IPS-NIHi7 (cell line): ENCODE data around the gene AKT1S1.
A peak's percentile ranks its signal among the peaks of the same experiment; 100 is the strongest.

Experiments
- DNase-seq: peaks from one replicate; pipeline ENCODE4 v3.0.0; 2012; ENCODE audit warnings: mixed read lengths; ENCODE audit errors: extremely low spot score

Gene AKT1S1

DNA sequence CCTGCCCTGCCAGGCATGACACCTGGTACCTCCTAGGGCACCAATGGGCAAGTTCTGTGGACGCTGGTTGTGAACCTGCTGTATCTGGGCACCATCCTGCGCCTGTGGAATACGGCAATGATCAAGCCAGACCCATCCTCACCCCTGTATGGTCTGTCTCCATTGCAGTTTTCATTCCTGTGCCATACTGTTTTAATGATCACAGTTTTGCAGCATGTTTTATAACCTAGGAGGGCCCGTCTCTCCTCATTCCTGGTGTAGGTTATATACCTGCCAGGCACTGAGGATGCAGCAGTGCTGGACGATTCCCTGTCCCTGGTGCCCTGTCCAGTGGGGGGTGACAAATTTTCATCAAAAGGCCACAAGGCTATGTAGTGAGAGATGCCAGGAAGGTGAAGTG lies 5.9 kb upstream of the AKT1S1 start:
- no peak for DNase-seq

- no peak for DNase-seq
Observed at GRCh38 chr19:49882643-49883042, 5.5 kb upstream of the AKT1S1 start.

DNA sequence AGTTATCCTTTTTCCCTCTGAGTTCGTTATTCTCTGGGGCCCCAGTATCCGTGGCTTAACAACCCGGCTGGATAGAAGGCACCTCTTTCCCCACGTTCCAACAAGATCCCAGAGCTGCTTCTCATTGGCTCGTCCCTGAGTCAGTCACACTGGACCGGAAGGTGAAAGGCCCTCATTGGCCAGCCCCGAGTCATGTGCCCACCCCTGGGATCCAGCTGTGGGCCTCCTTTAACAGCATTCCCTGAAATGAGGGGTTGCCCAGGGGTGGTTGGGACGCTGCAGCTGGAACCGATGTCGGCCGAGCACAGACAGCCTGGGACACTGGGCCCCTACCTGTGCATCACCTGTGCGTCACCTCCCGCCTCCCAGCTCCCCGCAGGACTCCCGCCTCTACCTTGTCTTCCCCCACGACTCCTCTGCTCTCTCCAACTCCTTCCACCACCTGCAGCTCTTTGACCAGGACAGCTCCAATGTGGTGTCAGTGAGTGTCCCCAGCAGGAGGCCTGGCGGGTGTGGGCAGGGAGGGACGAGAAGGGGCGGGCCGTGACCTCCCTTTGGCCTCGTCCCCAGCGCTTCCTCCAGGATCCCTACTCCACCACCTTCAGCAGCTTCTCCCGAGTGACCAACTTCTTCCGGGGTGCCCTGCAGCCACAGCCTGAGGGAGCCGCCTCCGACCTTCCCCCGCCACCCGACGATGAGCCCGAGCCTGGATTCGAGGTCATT lies 4.7 kb upstream of the AKT1S1 start:
- peak; percentile 67 for DNase-seq

GRCh38 chr19:49881186-49881585 lies 4.0 kb upstream of the AKT1S1 start:
- DNase-seq: no peak

DNA sequence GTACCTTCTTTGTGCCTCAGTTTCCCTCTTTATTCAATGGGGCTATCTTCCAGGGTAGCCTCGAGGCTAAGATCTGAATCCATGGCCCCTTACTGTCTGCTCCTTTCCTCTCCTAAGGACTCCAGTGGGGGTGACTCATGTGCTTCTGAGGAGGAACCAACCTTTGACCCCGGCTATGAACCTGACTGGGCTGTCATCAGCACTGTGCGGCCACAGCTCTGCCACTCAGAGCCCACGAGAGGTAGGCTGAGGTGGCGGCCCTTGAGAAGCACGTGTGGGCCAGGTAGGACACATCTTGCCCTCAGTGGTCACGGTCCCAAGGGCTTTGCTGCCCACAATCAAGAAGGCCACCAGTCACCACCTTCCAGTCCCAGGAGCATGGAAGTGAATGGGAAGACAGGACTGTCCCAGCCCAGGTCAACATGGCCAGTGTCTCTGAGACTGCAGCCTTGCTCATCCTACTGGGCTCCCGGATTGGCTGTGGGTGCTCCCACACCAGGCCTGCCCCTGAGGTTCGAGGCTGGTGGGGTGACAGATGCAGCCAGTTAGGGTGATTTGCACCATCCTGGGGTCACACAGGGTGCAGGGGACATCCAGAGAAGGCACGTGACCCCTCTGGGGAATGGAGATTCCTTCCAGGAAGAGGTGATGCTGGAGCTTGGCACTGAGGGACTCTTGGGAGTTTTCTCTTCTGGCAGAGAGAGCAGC lies 3.2 kb upstream of the AKT1S1 start:
- no peak for DNase-seq

DNA sequence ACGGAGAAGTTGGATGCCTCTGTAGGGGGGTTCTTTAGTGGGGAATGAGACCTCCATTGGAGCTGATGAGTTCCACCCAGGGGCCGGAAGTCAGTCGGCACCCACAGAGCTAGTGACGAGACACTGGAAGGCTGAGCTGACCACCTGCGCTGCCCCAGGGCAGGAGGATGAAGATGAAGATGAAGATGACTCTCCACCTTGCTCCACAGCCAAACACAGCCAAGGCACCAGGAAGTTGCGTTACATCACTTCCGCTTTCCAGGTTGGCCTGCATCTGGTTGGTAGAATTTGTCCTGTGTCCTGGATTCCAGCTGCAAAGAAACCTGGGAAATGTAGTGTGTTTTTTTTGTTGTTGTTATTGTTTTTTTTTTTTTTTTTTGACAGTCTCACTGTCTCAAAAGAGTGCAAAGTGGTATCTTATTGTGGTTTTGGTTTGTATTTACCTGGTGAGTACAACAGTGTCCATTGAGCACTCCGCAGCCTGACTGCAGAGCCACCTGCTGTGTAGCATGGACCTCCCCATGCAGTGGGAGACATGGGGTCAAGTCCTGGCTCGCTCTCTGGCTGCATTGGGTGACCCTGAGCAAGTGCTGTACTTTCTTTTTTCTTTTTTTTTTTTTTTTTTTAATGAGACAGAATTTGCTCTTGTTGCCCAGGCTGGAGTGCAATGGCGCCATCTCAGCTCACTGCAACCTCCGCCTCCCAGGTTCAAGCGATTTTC lies 2.2 kb upstream of the AKT1S1 start:
- DNase-seq: no peak

DNA sequence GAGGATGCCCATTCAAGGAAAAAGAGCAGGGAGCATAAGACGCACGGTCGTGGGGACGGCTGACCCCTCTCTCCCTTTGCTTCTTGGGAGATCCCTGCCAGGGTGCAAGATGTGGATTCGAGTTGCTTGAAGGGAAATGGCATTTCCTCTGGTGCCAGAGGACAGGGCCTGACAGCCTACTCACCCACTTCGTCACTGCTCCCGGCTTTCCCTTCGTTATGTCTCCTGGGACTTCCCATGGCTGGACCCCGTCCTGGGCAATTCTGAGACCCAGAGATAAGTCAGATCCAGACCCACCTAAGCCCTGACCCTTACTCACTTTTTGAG lies 1.6 kb upstream of the AKT1S1 start:
- no peak for DNase-seq

DNA sequence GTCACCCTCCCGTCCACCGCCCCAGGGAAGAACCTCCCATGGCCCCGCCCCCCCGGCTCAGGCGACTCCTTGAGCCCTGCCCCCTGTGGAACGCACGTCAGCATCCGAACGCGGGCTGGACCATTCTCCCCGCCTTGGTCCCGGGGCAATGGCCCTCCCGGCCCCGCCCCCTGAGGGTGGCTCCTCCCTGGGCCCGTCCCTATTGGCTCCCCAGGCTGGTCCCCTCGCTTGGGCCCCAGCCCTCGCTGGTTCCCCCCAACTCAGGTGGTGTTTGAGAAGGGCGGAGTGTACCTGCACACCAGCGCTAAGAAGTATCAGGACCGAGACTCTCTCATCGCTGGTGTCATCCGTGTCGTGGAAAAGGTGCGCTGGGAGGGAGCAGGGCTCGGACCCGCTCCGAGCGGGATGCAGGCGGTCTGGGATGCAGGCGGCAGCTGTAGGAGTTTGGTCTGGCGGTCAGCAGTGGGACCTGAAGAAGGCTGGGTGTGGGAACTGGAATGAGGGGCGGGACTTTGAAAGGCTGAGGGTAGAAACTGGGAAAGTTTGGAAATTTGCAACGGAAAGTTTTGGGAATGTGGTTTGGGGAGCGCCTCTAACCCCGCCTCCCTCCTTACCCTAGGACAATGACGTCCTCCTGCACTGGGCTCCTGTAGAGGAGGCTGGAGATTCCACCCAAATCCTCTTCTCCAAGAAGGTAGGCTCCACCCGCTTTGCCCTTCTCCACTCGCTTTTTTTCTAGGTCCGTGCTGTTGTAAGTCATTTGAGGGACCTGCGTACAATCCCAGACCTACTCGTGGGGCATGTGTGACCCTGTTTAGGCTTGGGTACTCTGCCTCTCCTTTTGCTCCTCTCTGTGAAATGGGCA lies 956 bp upstream of the AKT1S1 start:
- DNase-seq: peak; percentile 97

DNA sequence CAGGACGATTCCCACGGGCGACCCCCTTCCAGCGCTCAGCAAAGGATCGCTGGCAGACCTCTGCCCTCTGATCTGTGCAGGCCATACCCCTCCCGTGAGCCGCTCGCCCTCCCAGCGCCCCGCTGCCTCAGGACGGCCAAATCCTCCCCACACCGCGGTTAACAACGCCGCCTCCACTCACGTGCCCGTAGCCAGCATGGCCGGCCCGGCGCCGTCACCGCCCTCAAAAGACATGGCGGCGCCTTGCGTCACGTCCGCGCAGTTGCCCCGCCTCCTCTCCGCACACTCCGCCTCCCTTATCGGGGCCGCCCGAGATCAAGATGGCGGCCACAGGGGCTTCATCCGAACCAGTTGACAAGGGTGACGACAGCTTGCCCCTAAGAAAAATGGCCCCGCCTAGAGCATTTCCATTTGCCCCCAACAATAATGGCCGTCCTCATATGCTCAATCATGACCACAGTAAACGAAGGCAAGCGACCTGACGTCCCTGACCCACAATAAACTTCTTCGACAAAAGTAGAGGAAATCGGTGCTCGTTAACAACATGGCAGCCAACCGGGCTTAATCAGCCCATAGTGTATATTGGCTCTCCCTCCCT lies 634 bp downstream of the AKT1S1 start:
- peak; percentile 75 for DNase-seq

DNA sequence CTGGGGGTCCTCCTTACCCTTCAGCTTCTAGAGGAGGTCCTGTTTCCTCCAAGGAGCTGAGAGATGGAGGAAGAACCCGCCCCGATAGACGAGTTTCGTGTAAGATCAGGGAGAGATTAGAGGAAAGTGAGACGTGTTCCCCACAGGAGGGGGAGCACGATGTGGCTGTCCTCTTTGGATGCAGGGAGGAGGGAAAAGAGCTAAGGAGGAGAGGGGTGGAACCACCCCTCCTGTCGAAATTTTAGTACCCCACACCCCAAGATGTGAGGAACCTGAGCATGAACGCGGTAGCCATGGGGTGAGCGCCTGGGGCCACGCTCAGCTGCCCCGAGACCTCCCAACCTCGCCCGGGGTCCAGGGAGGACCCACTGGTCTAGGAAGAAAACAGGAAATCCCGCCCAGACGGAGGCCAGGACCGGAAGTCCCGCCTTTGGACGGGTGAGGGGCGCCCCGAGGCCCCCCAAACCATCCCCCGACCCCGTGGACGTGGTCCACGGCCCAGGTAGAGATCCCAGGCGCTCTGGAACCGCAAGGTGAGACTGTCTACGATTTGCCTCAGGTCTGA lies 1.2 kb downstream of the AKT1S1 start:
- no peak for DNase-seq

GRCh38 chr19:49875177-49875576 lies 2.0 kb downstream of the AKT1S1 start:
- no peak for DNase-seq

DNA sequence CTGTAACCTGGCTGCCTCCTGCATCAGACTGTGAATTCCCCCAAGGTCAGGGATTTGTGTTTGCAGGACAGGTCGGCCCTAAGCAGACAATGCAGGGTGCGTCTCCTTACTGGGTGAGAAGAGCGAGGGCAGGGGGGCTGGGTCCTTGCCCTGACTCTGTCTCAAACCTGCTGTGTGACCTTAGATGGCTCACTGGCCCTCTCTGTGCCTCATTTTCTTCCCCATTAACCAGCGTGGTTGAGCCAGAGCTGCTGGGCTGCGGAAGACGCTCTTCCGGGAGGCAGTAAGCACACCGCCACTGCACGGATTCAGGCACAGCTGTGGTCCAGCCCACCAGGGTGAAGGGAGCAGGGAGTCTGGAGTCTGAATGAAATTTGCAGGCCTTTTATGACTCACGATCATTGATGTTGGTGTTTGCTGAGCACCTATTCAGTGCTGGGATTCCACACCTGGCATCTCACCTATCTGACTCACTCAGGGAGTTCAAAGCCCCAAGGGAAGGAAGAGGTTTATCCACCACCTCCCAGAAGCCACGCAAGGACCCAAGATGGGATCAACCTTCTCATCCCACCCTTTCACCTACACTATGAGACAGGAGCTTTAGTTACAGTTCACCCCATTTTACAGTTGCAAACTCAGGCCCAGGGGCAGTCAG lies 2.5 kb downstream of the AKT1S1 start:
- DNase-seq: no peak

GRCh38 chr19:49873834-49874233 lies 3.3 kb downstream of the AKT1S1 start:
- DNase-seq: no peak

DNA sequence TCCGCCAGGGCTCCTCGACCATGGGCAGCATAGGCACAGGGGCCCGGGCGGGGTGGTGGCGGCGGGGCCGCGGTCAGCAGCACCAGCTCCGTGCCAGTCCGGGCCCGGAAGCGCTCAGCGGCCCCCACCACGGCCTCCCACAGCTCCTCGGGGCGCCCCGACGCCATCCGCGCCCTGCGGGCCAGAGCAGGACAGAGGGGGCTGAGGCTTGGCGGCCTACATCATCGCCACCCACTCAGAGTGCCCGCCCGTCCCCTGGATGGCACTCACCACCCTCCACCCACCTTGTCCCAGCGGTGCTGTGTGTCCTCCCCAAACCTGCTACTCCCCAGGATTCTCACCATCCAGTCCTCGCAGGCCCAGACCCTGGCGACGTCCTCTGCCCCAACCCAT lies 4.0 kb downstream of the AKT1S1 start:
- DNase-seq: no peak

GRCh38 chr19:49872245-49873128 lies 4.7 kb downstream of the AKT1S1 start:
- no peak for DNase-seq

- no peak for DNase-seq
Observed at GRCh38 chr19:49871349-49871985, 5.7 kb downstream of the AKT1S1 start.

- no peak for DNase-seq
Observed at GRCh38 chr19:49870309-49870901, 6.8 kb downstream of the AKT1S1 start.

DNA sequence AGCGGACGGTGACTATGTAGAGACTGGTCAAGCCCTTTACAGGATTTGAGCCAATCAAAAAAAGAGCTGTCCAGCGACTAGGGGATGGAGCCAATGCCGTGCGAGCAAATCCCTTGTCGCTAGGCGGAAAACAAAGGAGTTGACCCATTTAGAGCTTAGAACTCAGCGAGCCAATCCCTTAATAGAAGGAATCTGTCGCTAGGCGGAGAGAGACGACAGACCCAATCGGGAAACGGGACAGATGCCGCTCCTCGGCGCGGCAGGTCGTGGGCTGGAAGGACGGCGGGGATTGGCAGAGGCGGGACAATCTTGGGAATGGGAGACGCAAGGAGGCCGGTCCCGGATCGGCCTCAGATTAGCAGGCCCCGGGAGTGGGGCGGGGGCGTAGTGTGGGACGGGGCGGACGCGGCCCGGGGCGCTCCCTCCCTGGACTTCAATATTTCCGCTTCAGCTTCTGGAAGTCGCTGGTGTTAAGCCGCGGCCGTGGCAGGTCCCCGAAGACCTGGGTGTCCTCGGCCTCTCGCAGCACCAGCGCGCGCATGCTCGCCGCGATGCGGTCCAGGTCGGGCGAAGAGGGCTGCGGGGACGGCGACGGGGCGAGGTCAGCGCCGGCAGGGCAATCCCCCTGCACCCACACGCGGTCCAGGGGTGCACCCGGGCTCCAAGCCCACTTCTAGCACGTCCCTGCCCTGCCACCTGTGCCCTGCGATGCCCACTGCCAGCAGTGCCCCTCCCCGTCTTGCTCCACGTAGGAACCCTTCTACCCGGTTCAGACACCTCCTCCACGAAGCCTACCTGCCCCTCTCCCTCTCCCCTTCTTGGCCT lies 7.5 kb downstream of the AKT1S1 start:
- DNase-seq: peak; percentile 89
